ENCODE measurements around the gene MYD88.

DNA sequence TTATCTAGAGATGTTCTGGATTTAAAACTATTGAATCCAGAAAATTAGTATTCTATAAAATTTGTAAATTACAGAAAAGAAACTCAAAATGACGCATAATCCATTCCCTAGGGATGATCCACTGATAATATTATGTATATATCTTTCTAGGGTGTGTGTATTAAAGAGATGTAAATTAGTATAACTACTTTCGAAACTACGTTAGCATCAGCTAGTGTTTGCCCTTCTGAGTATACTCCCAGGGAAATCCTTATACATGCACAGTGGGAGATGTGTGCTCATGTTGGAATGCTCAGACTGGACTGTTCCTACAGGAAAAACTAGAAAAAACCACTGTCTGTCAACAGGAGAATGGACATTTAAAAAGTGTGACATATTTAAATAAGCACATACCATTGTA lies 38.0 kb upstream of the MYD88 start:
- TF ChIP-seq MYBL2 (CRISPR knock-in tag; IDR thresholded peaks at IDR 0.05) = no peak
- no peak for TF ChIP-seq IRF2 (CRISPR knock-in tag; IDR thresholded peaks at IDR 0.05; ENCODE audit: borderline replicate concordance, low read depth)
- TF ChIP-seq FOXJ3 (CRISPR knock-in tag; IDR thresholded peaks at IDR 0.05; ENCODE audit: borderline replicate concordance) = no peak
- no peak for TF ChIP-seq CTCF (IDR thresholded peaks at IDR 0.05)
- TF ChIP-seq ATF6 (CRISPR knock-in tag; IDR thresholded peaks at IDR 0.05) = no peak
- TF ChIP-seq ZNF512 (CRISPR knock-in tag; IDR thresholded peaks at IDR 0.05; ENCODE audit: borderline replicate concordance) = no peak
